Measurements from ENCODE around the gene DMC1.

DNA sequence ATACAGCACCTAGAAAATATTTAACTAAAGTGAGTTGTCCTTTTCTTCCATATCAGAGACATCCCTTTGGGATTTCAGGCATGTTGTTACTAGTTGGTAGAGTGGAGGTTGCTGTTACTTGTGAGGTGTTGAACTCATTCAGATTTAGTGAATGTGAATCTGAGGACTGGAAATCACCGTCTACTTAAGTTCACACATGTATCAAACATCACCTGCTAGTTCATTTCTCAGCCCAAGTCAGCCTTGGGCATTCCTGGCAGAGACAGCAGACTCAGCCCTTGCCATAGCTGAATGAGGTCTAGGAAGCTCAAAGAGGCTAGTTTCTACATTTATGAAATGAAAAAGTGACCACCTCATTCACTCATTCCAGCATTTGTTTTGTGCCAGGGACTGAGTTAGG is 92.4 kb downstream of the DMC1 start:
- TF ChIP-seq, protein P1, sequence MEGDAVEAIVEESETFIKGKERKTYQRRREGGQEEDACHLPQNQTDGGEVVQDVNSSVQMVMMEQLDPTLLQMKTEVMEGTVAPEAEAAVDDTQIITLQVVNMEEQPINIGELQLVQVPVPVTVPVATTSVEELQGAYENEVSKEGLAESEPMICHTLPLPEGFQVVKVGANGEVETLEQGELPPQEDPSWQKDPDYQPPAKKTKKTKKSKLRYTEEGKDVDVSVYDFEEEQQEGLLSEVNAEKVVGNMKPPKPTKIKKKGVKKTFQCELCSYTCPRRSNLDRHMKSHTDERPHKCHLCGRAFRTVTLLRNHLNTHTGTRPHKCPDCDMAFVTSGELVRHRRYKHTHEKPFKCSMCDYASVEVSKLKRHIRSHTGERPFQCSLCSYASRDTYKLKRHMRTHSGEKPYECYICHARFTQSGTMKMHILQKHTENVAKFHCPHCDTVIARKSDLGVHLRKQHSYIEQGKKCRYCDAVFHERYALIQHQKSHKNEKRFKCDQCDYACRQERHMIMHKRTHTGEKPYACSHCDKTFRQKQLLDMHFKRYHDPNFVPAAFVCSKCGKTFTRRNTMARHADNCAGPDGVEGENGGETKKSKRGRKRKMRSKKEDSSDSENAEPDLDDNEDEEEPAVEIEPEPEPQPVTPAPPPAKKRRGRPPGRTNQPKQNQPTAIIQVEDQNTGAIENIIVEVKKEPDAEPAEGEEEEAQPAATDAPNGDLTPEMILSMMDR (conservative IDR thresholded peaks at IDR 0.05 in 1 of 2, IDR thresholded peaks at IDR 0.05 in 1 of 2; ENCODE audit: extremely low read depth in 1 of 2, insufficient read depth in 1 of 2, low read depth in 1 of 2, low read length in 2 of 2), result no peak
- no peak for TF ChIP-seq EZH2 (IDR thresholded peaks at IDR 0.05; ENCODE audit: borderline replicate concordance, low read length)
